ENCODE results near the gene PROC.

DNA sequence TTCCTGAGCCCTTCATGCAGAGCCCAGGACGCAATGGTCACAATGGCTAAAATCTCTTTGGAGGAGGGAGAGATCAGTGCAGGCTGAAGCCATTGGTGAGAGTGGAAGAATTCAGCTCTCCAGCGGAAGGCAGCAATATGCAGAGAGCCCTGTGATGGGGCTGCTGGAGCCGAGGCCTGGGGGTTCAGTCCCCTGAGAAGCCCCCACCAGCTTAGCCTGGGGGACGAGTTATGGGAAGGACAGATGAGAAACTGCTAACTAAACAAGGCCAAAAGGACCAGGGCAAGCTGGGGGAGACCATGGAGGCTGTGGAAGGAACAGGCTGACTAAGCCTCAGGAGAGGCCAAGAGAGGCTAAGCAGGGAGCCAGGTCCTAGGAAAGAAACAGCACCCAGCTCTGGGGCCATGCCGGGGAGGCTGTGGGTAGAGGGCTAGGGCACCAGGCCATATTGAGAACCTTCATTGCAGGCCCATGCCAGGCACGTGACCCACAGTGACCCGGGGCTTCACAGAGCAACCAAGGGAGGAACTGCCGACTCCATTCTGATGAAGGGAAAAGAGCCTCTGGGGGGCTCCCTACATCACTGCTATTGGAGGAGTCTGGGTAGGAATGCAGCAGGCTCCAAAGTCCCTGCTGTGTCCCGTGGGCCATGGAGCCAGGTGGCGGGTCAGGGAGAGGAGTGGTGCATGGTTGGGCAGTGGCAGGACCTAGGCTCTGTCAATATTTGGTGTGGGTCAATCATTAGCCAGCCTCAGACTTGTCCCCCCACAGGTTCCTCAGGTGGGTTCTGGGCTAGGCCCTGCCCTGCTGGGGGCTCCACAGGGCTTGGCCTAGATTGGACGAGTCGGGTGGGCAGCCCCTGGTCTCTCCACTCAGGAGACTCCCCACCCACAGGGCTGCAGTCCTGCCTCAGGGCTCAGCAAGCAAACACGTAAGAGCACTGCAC, 19.8 kb downstream of the PROC start:
- TF ChIP-seq EZH2 (IDR thresholded peaks at IDR 0.05; ENCODE audit: insufficient read depth, low read length): no peak
- TF ChIP-seq, protein P1, sequence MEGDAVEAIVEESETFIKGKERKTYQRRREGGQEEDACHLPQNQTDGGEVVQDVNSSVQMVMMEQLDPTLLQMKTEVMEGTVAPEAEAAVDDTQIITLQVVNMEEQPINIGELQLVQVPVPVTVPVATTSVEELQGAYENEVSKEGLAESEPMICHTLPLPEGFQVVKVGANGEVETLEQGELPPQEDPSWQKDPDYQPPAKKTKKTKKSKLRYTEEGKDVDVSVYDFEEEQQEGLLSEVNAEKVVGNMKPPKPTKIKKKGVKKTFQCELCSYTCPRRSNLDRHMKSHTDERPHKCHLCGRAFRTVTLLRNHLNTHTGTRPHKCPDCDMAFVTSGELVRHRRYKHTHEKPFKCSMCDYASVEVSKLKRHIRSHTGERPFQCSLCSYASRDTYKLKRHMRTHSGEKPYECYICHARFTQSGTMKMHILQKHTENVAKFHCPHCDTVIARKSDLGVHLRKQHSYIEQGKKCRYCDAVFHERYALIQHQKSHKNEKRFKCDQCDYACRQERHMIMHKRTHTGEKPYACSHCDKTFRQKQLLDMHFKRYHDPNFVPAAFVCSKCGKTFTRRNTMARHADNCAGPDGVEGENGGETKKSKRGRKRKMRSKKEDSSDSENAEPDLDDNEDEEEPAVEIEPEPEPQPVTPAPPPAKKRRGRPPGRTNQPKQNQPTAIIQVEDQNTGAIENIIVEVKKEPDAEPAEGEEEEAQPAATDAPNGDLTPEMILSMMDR (IDR thresholded peaks at IDR 0.05; ENCODE audit: insufficient read depth, low read depth, low read length): no peak

All from astrocyte (in vitro differentiated cells and primary cell).